SK-N-SH (cell line): ENCODE results near the gene RNF25. TPM values are rescaled to one million over a fixed set of nuclear protein-coding genes. Genes with fewer than 3 reads are reported as not detected.

Source experiments
- CTCF ChIA-PET: fragments of 300-600, 350-600 bp; formaldehyde crosslinking; extraction: SDS; loops from one replicate; lab custom pipeline; 2021; lab: Yijun Ruan, JAX
- POLR2A ChIA-PET: fragments of 350-600 bp; sonication (Branson Sonifier 250); formaldehyde crosslinking; extraction: SDS; loops from one replicate; lab custom pipeline; 2020; ENCODE audit warnings: antibody characterized with exemption, inconsistent platforms; lab: Yijun Ruan, JAX
- DNase-seq: peaks from one replicate; pipeline ENCODE4 v3.0.0; 2012
- H2AFZ ChIP-seq: fragments of 200-600 bp; sonication (generic); 2 replicates; pipeline ENCODE4 v1.8.1; 2016; ENCODE audit warnings: antibody characterized with exemption, mild to moderate bottlenecking, low read depth
- H3F3A ChIP-seq: fragments of 200-600 bp; sonication (generic); replicated peaks from 2 replicates; pipeline ENCODE3; 2016; ENCODE audit warnings: antibody characterized with exemption, mild to moderate bottlenecking; ENCODE audit not compliant: insufficient read depth
- H3K27ac ChIP-seq, 2 experiments: fragments of 200-500 bp in 1 of 2; fragments of 200-600 bp in 1 of 2; sonication (Bioruptor generic) in 1 of 2; sonication (generic), shearing (Covaris generic) in 1 of 2; 2 replicates each; pipeline versions ENCODE4 v1.5.1 to v1.6.1; 2014 to 2016; ENCODE audit warnings: low read depth in 2 of 2, inconsistent platforms in 1 of 2, low read length in 1 of 2, mild to moderate bottlenecking in 1 of 2, mixed read lengths in 1 of 2
- H3K27me3 ChIP-seq: fragments of 200-600 bp; sonication (generic), shearing (Covaris generic); 2 replicates; pipeline ENCODE4 v1.6.1; 2016; ENCODE audit warnings: mixed run types; ENCODE audit not compliant: insufficient read depth
- H3K36me3 ChIP-seq, 2 experiments: fragments of 200-500 bp in 1 of 2; fragments of 200-600 bp in 1 of 2; sonication (Bioruptor generic) in 1 of 2; sonication (generic) in 1 of 2; replicated peaks in 1 of 2; 2 replicates each; pipeline versions ENCODE3 to v1.5.1; 2014 to 2016; ENCODE audit warnings: low read length in 1 of 2, mild to moderate bottlenecking in 1 of 2; ENCODE audit not compliant: insufficient read depth in 2 of 2, control insufficient read depth in 1 of 2
- H3K4me1 ChIP-seq, 2 experiments: fragments of 200-500 bp in 1 of 2; fragments of 200-600 bp in 1 of 2; sonication (Bioruptor generic) in 1 of 2; sonication (generic), shearing (Covaris generic) in 1 of 2; 2 replicates each; pipeline versions ENCODE4 v1.5.1 to v1.6.1; 2014 to 2016; ENCODE audit warnings: low read depth in 1 of 2, low read length in 1 of 2, mixed run types in 1 of 2; ENCODE audit not compliant: insufficient read depth in 2 of 2, control insufficient read depth in 1 of 2
- H3K4me2 ChIP-seq: fragments of 200-600 bp; sonication (generic), shearing (Covaris generic); 2 replicates; pipeline ENCODE4 v1.6.1; 2017; ENCODE audit warnings: mixed run types
- H3K4me3 ChIP-seq, 2 experiments: fragments of 200-500 bp in 1 of 2; fragments of 200-600 bp in 1 of 2; sonication (Bioruptor generic) in 1 of 2; sonication (generic), shearing (Covaris generic) in 1 of 2; 2 replicates each; pipeline versions ENCODE4 v1.5.1 to v1.8.1; 2014 to 2016; ENCODE audit warnings: low read depth in 2 of 2, inconsistent platforms in 1 of 2, low read length in 1 of 2, mild to moderate bottlenecking in 1 of 2, mixed read lengths in 1 of 2, moderate library complexity in 1 of 2
- H3K79me2 ChIP-seq: fragments of 200-600 bp; sonication (generic); 2 replicates; pipeline ENCODE4 v1.8.1; 2017; ENCODE audit warnings: mild to moderate bottlenecking; ENCODE audit not compliant: insufficient read depth
- H3K9ac ChIP-seq: fragments of 200-600 bp; sonication (generic); 2 replicates; pipeline ENCODE4 v1.6.1; 2017; ENCODE audit warnings: mixed run types
- H3K9me2 ChIP-seq: fragments of 200-600 bp; sonication (generic); 2 replicates; pipeline ENCODE4 v1.6.1; 2017; ENCODE audit warnings: mixed run types
- H3K9me3 ChIP-seq: fragments of 200-600 bp; sonication (generic); 2 replicates; pipeline ENCODE4 v1.6.1; 2017; ENCODE audit warnings: mixed run types, mild to moderate bottlenecking, moderate library complexity
- H4K20me1 ChIP-seq: fragments of 200-600 bp; sonication (generic); 2 replicates; pipeline ENCODE4 v1.6.1; 2017; ENCODE audit warnings: mild to moderate bottlenecking, mixed run types; ENCODE audit not compliant: insufficient read depth
- CHD2 ChIP-seq: fragments of 150-350 bp; IDR thresholded peaks from 2 replicates; pipeline ENCODE4 v1.6.1; 2018; ENCODE audit warnings: low read length; ENCODE audit not compliant: partially characterized antibody
- CTCF ChIP-seq: fragments of 200-600 bp; sonication (generic); IDR thresholded peaks from 2 replicates; pipeline ENCODE4 v1.6.1; 2017; ENCODE audit warnings: antibody characterized with exemption, mild to moderate bottlenecking, moderate library complexity
- EP300 ChIP-seq, 2 experiments: IDR thresholded peaks; 2 replicates each; pipeline versions ENCODE4 v1.4.0 to v1.6.1; 2012; ENCODE audit warnings: borderline replicate concordance in 1 of 2, low read depth in 1 of 2, low read length in 1 of 2
- FOSL2 ChIP-seq: IDR thresholded peaks from 2 replicates; pipeline ENCODE4 v1.4.0; 2012; ENCODE audit warnings: low read depth, mild to moderate bottlenecking, moderate library complexity, borderline replicate concordance
- FOXJ3 ChIP-seq: sonication (generic); formaldehyde crosslinking; IDR thresholded peaks from 2 replicates; pipeline ENCODE4 v1.5.1; 2020; ENCODE audit warnings: mild to moderate bottlenecking, missing genetic modification reagents
- MEF2A ChIP-seq: IDR thresholded peaks from 2 replicates; pipeline ENCODE4 v1.4.0; 2012; ENCODE audit warnings: low read depth, borderline replicate concordance
- NRF1 ChIP-seq: IDR thresholded peaks from 2 replicates; pipeline ENCODE4 v1.6.1; 2012; ENCODE audit warnings: low read depth, mild to moderate bottlenecking, low read length
- PBX3 ChIP-seq: IDR thresholded peaks from 2 replicates; pipeline ENCODE4; 2012
- RCOR1 ChIP-seq: fragments of 150-350 bp; IDR thresholded peaks from 2 replicates; pipeline ENCODE4 v1.6.1; 2017; ENCODE audit warnings: antibody characterized with exemption, low read length
- REST ChIP-seq: IDR thresholded peaks from 2 replicates; pipeline ENCODE4 v1.6.1; 2012; ENCODE audit warnings: mild to moderate bottlenecking, low read depth, low read length, moderate library complexity
- SIN3A ChIP-seq: IDR thresholded peaks from 2 replicates; pipeline ENCODE4 v1.6.1; 2012; ENCODE audit warnings: low read depth, mild to moderate bottlenecking, low read length, moderate library complexity, borderline replicate concordance
- SMC3 ChIP-seq: IDR thresholded peaks from 2 replicates; pipeline ENCODE4 v1.6.1; 2012; ENCODE audit warnings: low read depth, low read length, improper control_type of control experiment
- TCF12 ChIP-seq: IDR thresholded peaks from 2 replicates; pipeline ENCODE4 v1.4.0; 2012
- USF1 ChIP-seq: IDR thresholded peaks from 2 replicates; pipeline ENCODE4 v1.4.0; 2012; ENCODE audit warnings: low read depth, borderline replicate concordance
- USF2 ChIP-seq: fragments of 150-350 bp; IDR thresholded peaks from 2 replicates; pipeline ENCODE4 v1.6.1; 2017; ENCODE audit warnings: antibody characterized with exemption, low read length, low read depth, borderline replicate concordance
- ZBTB33 ChIP-seq: IDR thresholded peaks from 2 replicates; pipeline ENCODE4 v1.4.0; 2012; ENCODE audit warnings: low read depth, borderline replicate concordance
- WGBS: methylation state at CpG from one replicate; pipeline ENCODE4 v1.1.6; 2017; ENCODE audit warnings: low lambda C conversion rate; 5-methylcytosine and 5-hydroxymethylcytosine counted together
- polyA plus RNA-seq, 3 experiments: library from polyadenylated mRNA; depleted of rRNA; stranded (reverse); fragments of >200 nt; gene quantifications; 2 replicates each; pipeline ENCODE4 v1.2.3, GENCODE V29; 2012

The RNF25 gene
- polyA plus RNA-seq, 1 of the 3 experiments (the other 2 are of a cell fraction), result 72.2 TPM

GRCh38 chr2:218717262-218717661 lies 45.5 kb upstream of the RNF25 start:
- WGBS, result 71% methylated on average over 3 of the region's 3 CpGs
- Histone ChIP-seq H3K4me2 (no peak overlapping the region), H3K27me3 (no peaks in the 10 kb centered on the region), H3F3A (no peaks in the 10 kb centered on the region), H3K9ac (no peak overlapping the region), H3K36me3 (peaks cover 0 to 36% of the 10 kb centered on the region in 2 experiments), H4K20me1 (peaks cover 14% of the 10 kb centered on the region; the same call in 1 of the 2 replicates), H3K9me3 (no peaks in the 10 kb centered on the region), H2AFZ (no peak overlapping the region), H3K4me3 (no peak overlapping the region)
- POLR2A ChIA-PET, result no interaction called here
- no peak for TF ChIP-seq EP300 (IDR thresholded peaks at IDR 0.05; ENCODE audit: borderline replicate concordance in 1 of 2, low read depth in 1 of 2, low read length in 1 of 2)
- TF ChIP-seq TCF12, result no peak
- TF ChIP-seq FOSL2, result peak; percentile 36; the same call in 1 of the 2 replicates
- no peak for TF ChIP-seq FOXJ3
- TF ChIP-seq, all 33 proteins: peak for 1
- H3K27ac ChIP-seq, result no peak overlapping the region
- H3K9me2 ChIP-seq, result no peaks in the 10 kb centered on the region
- peaks cover 2 to 15% of the 10 kb centered on the region in 2 experiments; a peak in 2 of 4 replicates for H3K4me1 ChIP-seq
- CTCF ChIA-PET, result no interaction called here
- peaks cover 94% of the 10 kb centered on the region for H3K79me2 ChIP-seq
- no peak for DNase-seq

- no peak overlapping the region for H3K4me2 ChIP-seq
- H3K36me3 ChIP-seq, result peaks cover 0 to 36% of the 10 kb centered on the region in 2 experiments
- no peaks in the 10 kb centered on the region for H3K9me2 ChIP-seq
- no peaks in the 10 kb centered on the region for H3K27me3 ChIP-seq
- H3K27ac ChIP-seq, result no peak overlapping the region
- peaks cover 5% of the 10 kb centered on the region for H3F3A ChIP-seq
- POLR2A ChIA-PET, result no interaction called here
- DNase-seq, result no peak
- peaks cover 96% of the 10 kb centered on the region for H3K79me2 ChIP-seq
- H3K4me1 ChIP-seq, result peaks cover under 1 to 15% of the 10 kb centered on the region in 2 experiments; a peak in 2 of 4 replicates
- H2AFZ ChIP-seq, result no peak overlapping the region
- H3K9me3 ChIP-seq, result no peaks in the 10 kb centered on the region
- CTCF ChIA-PET, result no interaction called here
- WGBS, result 83% methylated on average over 4 of the region's 4 CpGs
- peaks cover 6% of the 10 kb centered on the region; the same call in 1 of the 2 replicates for H4K20me1 ChIP-seq
- no peak overlapping the region for H3K9ac ChIP-seq
- H3K4me3 ChIP-seq, result no peak overlapping the region
- TF ChIP-seq EP300 (IDR thresholded peaks at IDR 0.05; ENCODE audit: borderline replicate concordance in 1 of 2, low read depth in 1 of 2, low read length in 1 of 2) (no peak), SIN3A (no peak), FOXJ3 (no peak), ZBTB33 (no peak), RCOR1 (no peak), CHD2 (no peak), CTCF (no peak), PBX3 (no peak), FOSL2 (no peak), USF1 (no peak), MEF2A (no peak), NRF1 (no peak), USF2 (no peak), SMC3 (no peak), REST (no peak)
These were observed 44.3 kb upstream of the RNF25 start for GRCh38 chr2:218716070-218716469.
